Ureter (tissue), 1 donor: ENCODE results near the gene GATAD2B. TPM values are rescaled to one million over a fixed set of nuclear protein-coding genes. Genes with fewer than 3 reads are reported as not detected.
"Not testable (repeated sequence)": the region's sequence is repeated elsewhere in the genome, so short reads cannot be mapped to it uniquely, and the experiment has no call there.

Source experiments
- DNase-seq: peaks from one replicate; pipeline ENCODE4 v3.0.0-alpha.2; 2020; ENCODE audit warnings: low spot score
- total RNA-seq: library from RNA; stranded (reverse); gene quantifications from one replicate; pipeline ENCODE4 v1.2.4, GENCODE V29; 2023
- donor health status: DM: yes; HTN: yes; CAD: no.

Gene GATAD2B
- total RNA-seq, 1 donor from 2014 or later = 43.1 TPM

- no peak for DNase-seq
Measured at GRCh38 chr1:153795934-153796785, 126.6 kb downstream of the GATAD2B start.

DNA sequence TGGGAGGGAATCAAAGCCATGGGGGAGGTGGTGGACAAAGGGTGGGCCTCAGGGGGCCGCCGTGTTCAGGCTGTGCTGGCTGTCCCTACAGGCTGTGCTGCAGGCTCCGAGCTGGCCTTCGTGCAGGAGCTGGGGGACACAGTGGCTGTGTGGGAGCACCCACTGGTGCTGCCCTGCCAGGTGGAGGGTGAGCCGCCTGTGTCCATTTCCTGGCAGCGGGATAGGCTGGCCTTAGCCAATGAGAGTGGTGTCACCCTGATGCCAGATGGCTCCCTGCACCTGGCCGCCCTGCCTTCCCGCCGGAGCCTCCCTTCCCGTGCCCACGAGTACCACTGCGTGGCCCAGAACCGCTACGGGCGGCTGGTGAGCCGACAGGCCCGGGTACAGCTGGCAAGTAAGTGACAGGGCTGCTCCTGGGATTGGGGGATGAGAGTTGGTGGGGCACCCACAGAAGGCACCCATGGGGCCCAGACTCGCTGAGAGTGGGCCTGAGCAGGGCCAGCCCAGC lies 127.4 kb downstream of the GATAD2B start:
- no peak for DNase-seq

DNA sequence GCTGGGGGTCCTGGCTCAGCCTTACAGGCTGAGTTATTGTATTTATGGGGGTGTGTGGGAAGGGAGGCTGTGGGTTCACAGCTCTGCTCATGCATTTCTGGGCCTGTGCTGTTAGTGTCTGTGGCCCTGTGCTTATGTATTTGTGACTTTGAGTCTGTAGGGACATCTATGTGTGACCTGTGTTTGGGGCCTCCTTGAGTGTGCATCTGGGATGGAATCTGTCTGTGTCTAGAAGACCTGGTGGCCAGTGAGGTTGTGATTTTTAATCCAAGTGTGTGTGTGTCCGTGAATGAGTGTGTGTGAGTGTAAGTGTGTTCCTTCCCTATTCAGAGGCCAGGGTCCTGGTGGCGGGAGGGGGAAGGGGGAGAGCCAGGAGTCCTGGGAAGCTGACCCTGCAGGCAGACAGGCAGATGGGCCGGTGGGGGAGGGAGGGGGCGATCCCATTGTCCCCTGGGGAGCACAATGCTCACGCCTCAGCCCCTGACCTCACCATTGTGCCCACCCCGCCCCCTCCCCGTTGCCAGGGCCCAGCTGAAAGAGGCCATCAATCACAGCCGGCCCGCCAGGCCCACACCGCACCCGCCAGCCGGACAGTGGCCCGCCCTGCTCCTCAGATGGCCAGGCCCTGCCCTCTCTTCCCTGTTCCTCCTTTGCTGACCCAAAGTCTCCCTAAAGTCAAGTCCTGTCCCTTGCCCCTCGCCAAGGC lies 128.0 kb downstream of the GATAD2B start:
- no peak for DNase-seq

- no peak for DNase-seq
Measured at GRCh38 chr1:153793973-153794615, 128.7 kb downstream of the GATAD2B start.

DNA sequence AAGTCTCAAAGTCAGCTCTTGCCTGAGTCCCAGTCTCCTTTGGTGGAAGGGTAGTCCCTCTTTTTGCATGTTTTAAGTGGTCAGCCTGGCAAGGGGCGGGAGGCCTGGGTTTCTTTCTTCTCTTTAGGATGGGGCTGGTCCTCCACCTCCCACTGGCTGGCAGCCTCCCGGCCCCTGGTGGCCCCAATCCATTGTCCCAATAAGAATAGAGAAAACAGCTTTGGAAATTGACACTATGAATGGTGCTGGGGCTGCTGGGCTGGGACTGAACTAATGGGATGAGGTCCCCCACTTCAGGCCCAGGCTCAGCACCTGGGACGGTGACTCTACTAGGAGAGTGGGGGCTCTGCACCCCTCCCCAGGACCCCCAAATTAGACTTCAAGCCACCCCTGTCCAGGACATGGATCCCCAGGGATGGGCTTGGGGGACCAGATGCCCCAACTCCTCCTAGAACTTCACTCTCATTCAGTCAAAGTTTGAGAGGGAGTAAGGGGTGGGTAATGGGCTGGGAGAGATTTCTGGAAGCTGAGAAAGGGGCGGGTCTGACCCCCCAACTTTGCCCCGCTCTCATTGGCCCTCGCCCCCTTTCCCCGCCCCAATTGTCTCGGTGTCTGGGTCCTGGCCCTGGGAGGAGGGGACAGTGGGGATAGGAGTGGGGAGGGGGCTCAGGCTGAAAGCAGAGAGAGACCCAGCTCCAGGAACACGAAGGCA lies 129.4 kb downstream of the GATAD2B start:
- DNase-seq = no peak

- DNase-seq = no peak
Measured at GRCh38 chr1:153792631-153793041, 130.1 kb downstream of the GATAD2B start.

- no peak for DNase-seq
Measured at GRCh38 chr1:153791648-153792253, 131.0 kb downstream of the GATAD2B start.

DNA sequence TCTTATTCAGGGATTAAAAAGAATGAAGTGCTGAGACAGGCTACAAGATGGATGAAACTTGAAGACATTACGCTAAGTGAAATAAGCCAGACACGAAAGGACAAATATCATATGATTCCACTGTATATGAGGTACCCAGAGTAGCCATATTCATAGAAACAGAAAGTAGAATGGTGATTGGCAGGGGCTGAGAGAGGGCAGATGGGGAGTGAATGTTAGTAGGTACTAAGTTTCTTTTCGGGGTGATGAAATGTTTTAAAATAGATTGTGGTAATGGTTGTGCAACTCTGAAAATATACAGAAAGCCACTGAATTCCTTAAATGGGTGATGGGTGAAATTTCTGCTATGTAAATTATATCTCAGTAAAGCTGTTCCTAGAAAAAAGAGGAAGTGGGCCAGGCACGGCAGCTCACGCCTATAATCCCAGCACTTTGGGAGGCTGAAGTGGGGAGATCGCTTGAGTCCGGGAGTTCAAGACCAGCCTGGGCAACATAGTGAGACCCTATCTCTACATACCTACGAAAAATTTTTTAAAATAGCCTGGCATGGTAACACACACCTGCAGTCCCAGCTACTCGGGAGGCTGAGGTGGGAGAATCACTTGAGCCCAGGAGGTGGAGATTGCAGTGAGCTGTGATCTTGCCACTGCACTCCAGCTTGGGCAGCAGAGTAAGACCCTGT lies 131.7 kb downstream of the GATAD2B start:
- DNase-seq = no peak

DNA sequence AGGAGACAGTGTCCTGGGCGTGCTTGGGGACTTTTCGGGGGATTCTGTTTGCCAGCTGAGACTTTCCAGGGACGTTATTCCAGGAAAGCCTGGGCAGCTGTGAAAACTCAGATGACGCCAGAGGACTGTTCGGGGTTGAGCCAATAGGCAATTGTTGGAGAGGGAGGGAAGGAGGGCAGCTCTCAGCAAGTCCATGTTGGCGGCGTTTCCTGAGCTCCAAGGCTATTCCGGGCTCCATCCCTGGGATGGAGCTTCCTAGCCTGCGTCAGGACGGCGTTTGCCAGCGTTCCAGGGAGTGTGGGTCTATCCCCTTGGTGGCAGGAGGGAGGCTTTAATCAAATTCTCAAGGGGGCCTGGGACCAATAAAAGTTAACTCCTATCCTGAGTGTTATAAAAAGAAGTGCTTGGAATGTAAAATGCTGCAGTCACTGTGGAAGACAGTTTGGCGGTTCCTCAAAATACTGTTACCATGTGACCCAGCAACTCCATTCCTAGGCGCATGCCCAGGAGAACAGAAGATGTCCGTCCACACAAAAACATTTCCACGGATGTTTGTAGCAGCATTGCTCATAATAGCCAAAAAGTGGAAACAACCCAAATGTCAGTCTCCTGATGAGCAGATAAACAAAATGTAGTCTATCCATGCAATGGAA lies 132.3 kb downstream of the GATAD2B start:
- peak; percentile 84 for DNase-seq

- DNase-seq = no peak
Measured at GRCh38 chr1:153789478-153790034, 133.2 kb downstream of the GATAD2B start.

DNA sequence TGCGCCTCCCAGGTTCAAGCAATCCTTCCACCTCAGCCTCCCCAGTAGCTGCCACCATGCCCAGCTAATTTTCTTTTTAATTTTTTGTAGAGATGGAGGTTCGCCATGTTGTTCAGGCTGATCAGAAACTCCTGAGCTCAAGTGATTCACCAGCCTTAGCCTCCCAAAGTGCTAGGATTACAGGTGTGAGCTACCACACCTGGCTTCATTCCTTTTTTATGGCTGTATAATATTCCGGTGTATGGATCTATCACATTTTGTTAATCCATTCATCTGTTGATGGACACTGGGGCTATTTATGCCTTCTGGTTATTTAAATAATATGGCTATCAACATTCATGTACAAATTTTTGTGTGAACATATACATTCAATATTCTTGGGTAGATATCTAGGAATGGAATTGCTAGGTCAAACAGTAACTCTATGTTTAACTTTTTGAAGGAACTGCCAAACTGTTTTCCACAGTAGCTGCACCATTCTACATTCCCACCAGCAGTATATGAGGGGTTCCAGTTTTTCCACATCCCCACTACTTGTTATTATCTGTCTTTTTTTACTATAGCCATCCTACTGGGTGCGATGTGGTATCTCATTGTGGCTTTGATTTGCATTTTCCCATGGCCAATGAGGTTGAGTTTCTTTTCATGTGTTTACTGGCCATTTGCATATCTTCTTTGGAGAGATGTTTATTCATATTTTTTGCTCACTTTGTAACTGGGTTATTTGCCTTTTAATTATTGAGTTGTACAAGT lies 136.6 kb downstream of the GATAD2B start:
- DNase-seq = no peak

DNA sequence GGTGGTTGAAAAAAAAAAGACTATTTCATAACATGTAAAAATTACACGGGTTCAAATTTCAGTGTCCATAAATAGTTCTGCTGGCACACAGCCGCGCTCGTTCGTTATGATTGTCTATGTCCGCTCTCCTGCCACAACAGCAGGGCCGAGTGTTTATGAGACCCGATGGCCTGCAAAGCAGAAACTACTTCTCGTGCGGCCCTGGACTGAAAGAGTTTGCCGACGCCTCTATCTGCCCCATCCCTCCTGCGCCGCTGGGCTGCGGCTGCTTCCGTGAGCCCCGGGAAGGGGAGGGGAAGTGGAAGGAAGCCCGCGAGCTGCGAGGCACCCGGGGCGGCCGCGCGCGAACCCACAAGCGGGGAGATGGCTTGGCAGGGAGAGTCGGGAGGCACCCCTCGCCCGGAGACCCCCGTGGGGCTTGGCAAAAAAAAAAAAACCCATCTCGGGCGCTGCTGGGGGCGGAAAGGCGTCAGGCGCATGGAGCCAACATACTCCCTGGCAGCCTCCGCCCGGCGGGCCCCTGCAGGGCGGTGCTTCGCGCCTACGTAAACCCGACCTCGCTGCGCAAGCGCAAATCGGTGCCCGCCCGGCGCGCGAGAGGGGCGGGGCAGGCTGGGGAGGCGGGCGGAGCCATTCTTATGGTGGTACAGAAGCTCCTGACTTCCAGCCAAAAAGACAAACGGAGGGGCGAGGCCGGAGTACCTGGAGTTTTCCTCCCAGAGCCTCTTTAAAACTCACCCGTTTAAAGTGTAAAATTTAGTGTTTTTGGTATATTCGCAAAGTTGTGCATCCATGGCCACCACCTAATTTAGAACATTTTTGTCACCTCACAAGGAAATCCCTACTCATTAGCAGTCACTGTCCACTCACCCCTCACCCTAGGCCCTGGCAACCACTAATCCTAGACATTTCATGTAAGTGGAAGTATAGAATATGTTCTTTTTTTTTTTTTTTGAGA lies 139.3 kb downstream of the GATAD2B start:
- DNase-seq = peak; percentile 92

DNA sequence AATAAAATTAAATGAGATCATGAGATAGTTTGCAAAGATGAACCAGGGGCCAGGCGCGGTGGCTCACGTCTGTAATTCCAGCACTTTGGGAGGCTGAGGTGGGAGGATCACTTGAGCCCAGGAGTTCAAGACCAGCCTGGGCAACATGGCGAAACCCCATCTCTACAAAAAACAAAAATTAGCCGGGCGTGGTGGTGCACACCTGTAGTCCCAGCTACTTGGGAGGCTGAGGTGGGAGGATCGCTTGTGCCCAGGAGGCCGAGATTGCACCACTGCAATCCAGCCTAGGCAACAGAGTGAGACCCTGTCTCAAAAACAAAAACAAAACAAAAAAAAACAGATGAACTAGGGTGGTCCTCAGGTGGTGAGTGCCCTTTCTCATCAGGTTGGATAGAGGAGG lies 140.1 kb downstream of the GATAD2B start:
- DNase-seq = not testable (repeated sequence)

DNA sequence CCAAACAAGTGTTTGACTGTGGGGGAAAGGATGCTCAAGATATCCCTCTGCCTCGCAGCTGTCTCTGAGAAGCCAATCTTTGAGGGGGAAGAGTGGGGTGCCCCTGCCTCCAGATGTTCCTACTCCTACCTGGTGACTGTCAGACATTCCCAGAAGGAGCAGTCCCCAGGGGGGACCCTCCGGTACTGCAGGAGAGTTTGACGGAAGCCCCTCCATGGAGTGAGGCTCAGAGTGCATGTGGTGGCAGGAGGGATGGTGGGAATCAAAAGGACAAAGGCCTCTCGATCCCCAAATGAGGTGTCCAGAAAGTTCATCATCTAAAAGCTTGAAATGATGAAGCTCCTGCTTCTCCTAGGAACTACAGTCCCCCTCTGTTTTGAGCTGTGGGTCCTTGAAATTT lies 142.2 kb downstream of the GATAD2B start:
- DNase-seq = no peak

DNA sequence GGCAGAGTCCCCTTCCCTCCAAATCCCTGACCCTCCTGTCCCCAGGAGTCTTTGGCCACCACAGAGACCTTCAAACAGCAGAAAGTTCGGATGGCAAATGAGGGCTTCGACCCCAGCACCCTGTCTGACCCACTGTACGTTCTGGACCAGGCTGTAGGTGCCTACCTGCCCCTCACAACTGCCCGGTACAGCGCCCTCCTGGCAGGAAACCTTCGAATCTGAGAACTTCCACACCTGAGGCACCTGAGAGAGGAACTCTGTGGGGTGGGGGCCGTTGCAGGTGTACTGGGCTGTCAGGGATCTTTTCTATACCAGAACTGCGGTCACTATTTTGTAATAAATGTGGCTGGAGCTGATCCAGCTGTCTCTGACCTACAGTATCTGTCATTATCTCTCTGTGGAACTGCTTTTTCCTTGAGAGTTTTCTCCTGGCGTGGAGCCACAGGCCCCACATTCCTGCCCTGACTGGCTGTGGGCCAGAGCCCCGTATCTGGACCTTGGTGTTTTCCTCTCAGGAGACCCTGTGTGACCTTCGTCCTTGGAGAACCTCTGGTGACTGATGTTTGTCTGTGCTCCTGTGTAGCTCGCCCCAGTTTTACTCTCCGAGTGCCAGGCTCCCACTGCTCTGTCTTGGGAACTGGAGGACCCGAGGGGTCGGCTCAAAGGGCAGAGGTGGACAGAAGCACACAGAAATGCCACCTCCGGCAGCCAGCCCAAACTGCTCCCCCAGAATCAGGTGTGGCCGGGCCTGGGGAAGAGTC lies 142.8 kb downstream of the GATAD2B start:
- DNase-seq = no peak

DNA sequence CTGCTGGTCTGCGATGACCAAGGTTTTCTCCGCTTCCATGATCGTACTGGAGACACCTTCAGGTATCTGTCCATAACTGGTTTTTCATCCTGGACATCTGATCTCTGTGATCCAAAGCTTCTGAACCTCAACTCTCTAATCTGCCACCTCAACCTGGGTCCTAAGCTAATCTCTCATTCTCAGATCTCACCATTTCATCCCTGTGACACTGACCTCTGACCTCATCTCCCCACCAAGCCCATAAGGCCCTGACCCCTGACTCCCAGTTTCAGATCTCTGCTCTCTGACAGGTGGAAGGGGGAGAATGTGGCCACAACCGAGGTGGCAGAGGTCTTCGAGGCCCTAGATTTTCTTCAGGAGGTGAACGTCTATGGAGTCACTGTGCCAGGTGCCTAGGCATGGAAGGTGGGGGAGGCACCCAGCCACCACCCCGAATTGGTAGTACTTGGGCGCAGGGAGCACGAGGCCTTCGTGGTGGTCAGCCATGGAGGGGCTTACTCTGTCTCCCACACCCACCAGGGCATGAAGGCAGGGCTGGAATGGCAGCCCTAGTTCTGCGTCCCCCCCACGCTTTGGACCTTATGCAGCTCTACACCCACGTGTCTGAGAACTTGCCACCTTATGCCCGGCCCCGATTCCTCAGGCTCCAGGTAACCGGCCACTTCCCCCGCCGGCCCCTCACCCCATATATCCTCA lies 143.8 kb downstream of the GATAD2B start:
- no peak for DNase-seq
